ENCODE measurements around the gene GFI1B.

GFI1B gene

GRCh38 chr9:132978451-132979131 is at the start of gene GFI1B:
Gene GFI1B (plus strand): TSS chr9:132978694. CDS start chr9:132986679, 7,985 bp downstream.
- no peaks in the 10 kb centered on the region for H3K9me3 ChIP-seq (ENCODE audit: control insufficient read depth, insufficient read depth, low read length)
- peaks cover 34% of the 10 kb centered on the region for H3K27me3 ChIP-seq (ENCODE audit: control insufficient read depth, insufficient read depth, low read length)
- H3K9ac ChIP-seq (ENCODE audit: low read depth, low read length), result no peak within 1 kb of the TSS
- peak within 1 kb of the TSS; percentile 36 for H3K4me3 ChIP-seq (ENCODE audit: low read depth, low read length)
- H3K36me3 ChIP-seq (ENCODE audit: control insufficient read depth, insufficient read depth, low read length), result no peaks in the 10 kb centered on the region
- peaks cover 3% of the 10 kb centered on the region for H3K4me1 ChIP-seq (ENCODE audit: control insufficient read depth, insufficient read depth, low read length)

GRCh38 chr9:132931178-132931735 is 47.2 kb upstream of the GFI1B start:
- no peak overlapping the region for H3K9ac ChIP-seq (ENCODE audit: low read depth, low read length)
- H3K27me3 ChIP-seq (ENCODE audit: control insufficient read depth, insufficient read depth, low read length), result no peaks in the 10 kb centered on the region
- no peaks in the 10 kb centered on the region for H3K4me1 ChIP-seq (ENCODE audit: control insufficient read depth, insufficient read depth, low read length)
- no peak overlapping the region for H3K4me3 ChIP-seq (ENCODE audit: low read depth, low read length)
- H3K9me3 ChIP-seq (ENCODE audit: control insufficient read depth, insufficient read depth, low read length), result no peaks in the 10 kb centered on the region
- H3K36me3 ChIP-seq (ENCODE audit: control insufficient read depth, insufficient read depth, low read length), result no peaks in the 10 kb centered on the region

- no peak overlapping the region for H3K9ac ChIP-seq (ENCODE audit: low read depth, low read length)
- H3K4me1 ChIP-seq (ENCODE audit: control insufficient read depth, insufficient read depth, low read length), result peaks cover 7% of the 10 kb centered on the region
- no peaks in the 10 kb centered on the region for H3K36me3 ChIP-seq (ENCODE audit: control insufficient read depth, insufficient read depth, low read length)
- no peak overlapping the region for H3K4me3 ChIP-seq (ENCODE audit: low read depth, low read length)
- H3K9me3 ChIP-seq (ENCODE audit: control insufficient read depth, insufficient read depth, low read length), result no peaks in the 10 kb centered on the region
- no peaks in the 10 kb centered on the region for H3K27me3 ChIP-seq (ENCODE audit: control insufficient read depth, insufficient read depth, low read length)
Measured at GRCh38 chr9:132935026-132935425, 43.5 kb upstream of the GFI1B start.

GRCh38 chr9:132937463-132937901 is 41.0 kb upstream of the GFI1B start:
- Histone ChIP-seq H3K4me3 (ENCODE audit: low read depth, low read length) (no peak overlapping the region), H3K27me3 (ENCODE audit: control insufficient read depth, insufficient read depth, low read length) (no peaks in the 10 kb centered on the region), H3K36me3 (ENCODE audit: control insufficient read depth, insufficient read depth, low read length) (no peaks in the 10 kb centered on the region), H3K4me1 (ENCODE audit: control insufficient read depth, insufficient read depth, low read length) (peaks cover 8% of the 10 kb centered on the region), H3K9me3 (ENCODE audit: control insufficient read depth, insufficient read depth, low read length) (no peaks in the 10 kb centered on the region), H3K9ac (ENCODE audit: low read depth, low read length) (no peak overlapping the region)

GRCh38 chr9:132939169-132939568 is 39.3 kb upstream of the GFI1B start:
- no peak overlapping the region for H3K9ac ChIP-seq (ENCODE audit: low read depth, low read length)
- no peaks in the 10 kb centered on the region for H3K9me3 ChIP-seq (ENCODE audit: control insufficient read depth, insufficient read depth, low read length)
- no peaks in the 10 kb centered on the region for H3K36me3 ChIP-seq (ENCODE audit: control insufficient read depth, insufficient read depth, low read length)
- no peaks in the 10 kb centered on the region for H3K27me3 ChIP-seq (ENCODE audit: control insufficient read depth, insufficient read depth, low read length)
- no peak overlapping the region for H3K4me3 ChIP-seq (ENCODE audit: low read depth, low read length)
- peaks cover 11% of the 10 kb centered on the region for H3K4me1 ChIP-seq (ENCODE audit: control insufficient read depth, insufficient read depth, low read length)

GRCh38 chr9:132942541-132943182 is 35.8 kb upstream of the GFI1B start:
- Histone ChIP-seq H3K9me3 (ENCODE audit: control insufficient read depth, insufficient read depth, low read length) (no peaks in the 10 kb centered on the region), H3K9ac (ENCODE audit: low read depth, low read length) (no peak overlapping the region), H3K27me3 (ENCODE audit: control insufficient read depth, insufficient read depth, low read length) (no peaks in the 10 kb centered on the region), H3K4me3 (ENCODE audit: low read depth, low read length) (no peak overlapping the region), H3K36me3 (ENCODE audit: control insufficient read depth, insufficient read depth, low read length) (no peaks in the 10 kb centered on the region), H3K4me1 (ENCODE audit: control insufficient read depth, insufficient read depth, low read length) (peaks cover 21% of the 10 kb centered on the region)

- Histone ChIP-seq H3K27me3 (ENCODE audit: control insufficient read depth, insufficient read depth, low read length) (no peaks in the 10 kb centered on the region), H3K4me3 (ENCODE audit: low read depth, low read length) (peak overlapping the region; percentile 88), H3K36me3 (ENCODE audit: control insufficient read depth, insufficient read depth, low read length) (no peaks in the 10 kb centered on the region), H3K9ac (ENCODE audit: low read depth, low read length) (peak overlapping the region; percentile 99), H3K9me3 (ENCODE audit: control insufficient read depth, insufficient read depth, low read length) (no peaks in the 10 kb centered on the region), H3K4me1 (ENCODE audit: control insufficient read depth, insufficient read depth, low read length) (peaks cover 30% of the 10 kb centered on the region)
Measured at GRCh38 chr9:132943651-132944293, 34.7 kb upstream of the GFI1B start.

GRCh38 chr9:132944294-132945185 is 34.0 kb upstream of the GFI1B start, which contains the start of gene TSC1:
Gene TSC1 (minus strand): TSS chr9:132944616. CDS start chr9:132928872, 15,744 bp downstream.
- Histone ChIP-seq H3K27me3 (ENCODE audit: control insufficient read depth, insufficient read depth, low read length) (no peaks in the 10 kb centered on the region), H3K4me1 (ENCODE audit: control insufficient read depth, insufficient read depth, low read length) (peaks cover 29% of the 10 kb centered on the region), H3K9ac (ENCODE audit: low read depth, low read length) (peak within 1 kb of the TSS; percentile 99), H3K9me3 (ENCODE audit: control insufficient read depth, insufficient read depth, low read length) (no peaks in the 10 kb centered on the region), H3K4me3 (ENCODE audit: low read depth, low read length) (peak within 1 kb of the TSS; percentile 88), H3K36me3 (ENCODE audit: control insufficient read depth, insufficient read depth, low read length) (no peaks in the 10 kb centered on the region)

GRCh38 chr9:132945186-132946130 is 33.0 kb upstream of the GFI1B start:
- Histone ChIP-seq H3K36me3 (ENCODE audit: control insufficient read depth, insufficient read depth, low read length) (no peaks in the 10 kb centered on the region), H3K27me3 (ENCODE audit: control insufficient read depth, insufficient read depth, low read length) (no peaks in the 10 kb centered on the region), H3K9me3 (ENCODE audit: control insufficient read depth, insufficient read depth, low read length) (no peaks in the 10 kb centered on the region), H3K4me3 (ENCODE audit: low read depth, low read length) (peak overlapping the region; percentile 57), H3K4me1 (ENCODE audit: control insufficient read depth, insufficient read depth, low read length) (peaks cover 24% of the 10 kb centered on the region), H3K9ac (ENCODE audit: low read depth, low read length) (no peak overlapping the region)

- Histone ChIP-seq H3K36me3 (ENCODE audit: control insufficient read depth, insufficient read depth, low read length) (no peaks in the 10 kb centered on the region), H3K27me3 (ENCODE audit: control insufficient read depth, insufficient read depth, low read length) (no peaks in the 10 kb centered on the region), H3K9me3 (ENCODE audit: control insufficient read depth, insufficient read depth, low read length) (no peaks in the 10 kb centered on the region), H3K9ac (ENCODE audit: low read depth, low read length) (no peak overlapping the region), H3K4me3 (ENCODE audit: low read depth, low read length) (no peak overlapping the region), H3K4me1 (ENCODE audit: control insufficient read depth, insufficient read depth, low read length) (peaks cover 24% of the 10 kb centered on the region)
Measured at GRCh38 chr9:132946211-132946610, 32.3 kb upstream of the GFI1B start.

Measured in iPS-15b (cell line).